Measurements from ENCODE around the gene C22orf31.

DNA sequence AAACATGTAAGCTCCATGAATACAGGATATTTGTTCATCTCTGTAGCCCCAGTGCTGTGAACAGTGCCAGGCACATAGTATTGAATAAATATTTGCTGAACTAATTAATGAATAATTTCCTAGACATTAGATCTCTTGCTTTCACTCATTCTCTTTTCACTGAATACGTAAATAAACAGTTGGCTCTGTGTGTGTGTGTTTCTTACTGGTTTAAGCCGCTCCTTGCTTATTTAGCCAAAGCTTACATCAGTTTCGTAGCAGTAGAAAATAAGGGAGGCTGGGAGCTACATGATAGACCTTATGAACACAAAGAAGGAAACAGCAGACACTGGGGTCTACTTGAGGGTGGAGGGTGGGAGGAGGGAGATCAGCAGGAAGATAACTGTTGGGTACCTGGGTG lies 28.4 kb upstream of the C22orf31 start:
- TF ChIP-seq, protein P1, sequence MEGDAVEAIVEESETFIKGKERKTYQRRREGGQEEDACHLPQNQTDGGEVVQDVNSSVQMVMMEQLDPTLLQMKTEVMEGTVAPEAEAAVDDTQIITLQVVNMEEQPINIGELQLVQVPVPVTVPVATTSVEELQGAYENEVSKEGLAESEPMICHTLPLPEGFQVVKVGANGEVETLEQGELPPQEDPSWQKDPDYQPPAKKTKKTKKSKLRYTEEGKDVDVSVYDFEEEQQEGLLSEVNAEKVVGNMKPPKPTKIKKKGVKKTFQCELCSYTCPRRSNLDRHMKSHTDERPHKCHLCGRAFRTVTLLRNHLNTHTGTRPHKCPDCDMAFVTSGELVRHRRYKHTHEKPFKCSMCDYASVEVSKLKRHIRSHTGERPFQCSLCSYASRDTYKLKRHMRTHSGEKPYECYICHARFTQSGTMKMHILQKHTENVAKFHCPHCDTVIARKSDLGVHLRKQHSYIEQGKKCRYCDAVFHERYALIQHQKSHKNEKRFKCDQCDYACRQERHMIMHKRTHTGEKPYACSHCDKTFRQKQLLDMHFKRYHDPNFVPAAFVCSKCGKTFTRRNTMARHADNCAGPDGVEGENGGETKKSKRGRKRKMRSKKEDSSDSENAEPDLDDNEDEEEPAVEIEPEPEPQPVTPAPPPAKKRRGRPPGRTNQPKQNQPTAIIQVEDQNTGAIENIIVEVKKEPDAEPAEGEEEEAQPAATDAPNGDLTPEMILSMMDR (IDR thresholded peaks at IDR 0.05; ENCODE audit: extremely low read depth in 1 of 2, insufficient read depth in 1 of 2, low read depth in 1 of 2, low read length in 2 of 2) = no peak
- no peak for TF ChIP-seq POLR2A (IDR thresholded peaks at IDR 0.05; ENCODE audit: low read depth, low read length)
